ENCODE measurements around the gene ZCCHC7. TPM values are rescaled to one million over a fixed set of nuclear protein-coding genes. Genes with fewer than 3 reads are reported as not detected.

The ZCCHC7 gene
- total and polyA plus RNA-seq, 2 of the 8 experiments (the other 6 are each of a cell fraction or from before 2014, with no cell fraction given): 12.2 to 27.5 TPM

DNA sequence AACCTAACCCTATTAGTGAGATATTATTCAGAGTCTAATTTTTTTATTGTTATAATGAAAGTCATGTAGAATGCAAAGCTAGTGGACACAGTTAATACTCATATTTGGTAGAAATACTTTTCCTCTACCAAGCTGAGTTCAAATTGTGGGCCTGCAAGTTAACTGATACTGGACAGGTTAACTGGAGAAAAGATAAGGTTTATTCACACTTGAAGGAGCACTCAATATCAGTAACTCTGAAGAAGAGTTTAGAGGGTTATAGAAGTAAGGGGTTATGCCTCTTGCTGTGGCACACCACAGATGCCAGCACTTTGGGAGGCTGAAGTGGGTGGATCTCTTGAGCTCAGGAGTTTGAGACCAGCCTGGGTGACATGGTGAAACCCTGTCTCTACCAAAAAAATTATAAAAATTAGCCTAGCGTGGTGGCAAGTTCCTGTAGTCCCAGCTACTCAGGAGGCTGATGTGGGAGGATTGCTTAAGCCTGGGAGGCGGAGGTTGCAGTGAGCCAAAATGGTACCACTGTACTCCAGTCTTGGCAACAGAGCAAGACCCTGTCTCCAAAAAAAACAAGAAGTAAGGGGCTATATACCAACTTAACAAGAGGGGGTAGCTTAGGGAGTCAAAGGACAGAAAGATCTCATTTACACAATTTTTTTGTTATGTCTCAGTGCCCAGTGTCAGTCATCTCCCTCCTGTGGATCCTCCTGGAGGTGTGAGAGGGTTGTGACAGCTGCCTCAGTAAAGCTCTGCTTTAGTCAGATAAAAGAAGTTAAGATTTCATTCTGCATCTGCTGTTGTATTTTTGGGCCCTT, 180.9 kb downstream of the ZCCHC7 start:
- POLR2A ChIA-PET (ENCODE audit: partially characterized antibody): no interaction called here
- no peak overlapping the region for H3K23ac ChIP-seq (ENCODE audit: insufficient read length)
- 90% methylated on average over 2 of the region's 2 CpGs; no CpG with 5 or more reads in 1 of the 2 experiments for WGBS, 2 experiments (ENCODE audit: extremely low coverage in 1 of 2, insufficient coverage in 1 of 2, insufficient read length in 1 of 2, insufficient replicate concordance in 2 of 2, low coverage in 1 of 2, low lambda C conversion rate in 2 of 2, missing lambda C conversion rate in 1 of 2)
- H4K5ac ChIP-seq (ENCODE audit: insufficient read length, low read depth, low read length): no peak overlapping the region
- H2BK12ac ChIP-seq (ENCODE audit: low read depth, low read length): no peak overlapping the region
- H3K4ac ChIP-seq (replicated peaks; ENCODE audit: insufficient read length, low read depth, low read length): no peak overlapping the region
- no peak overlapping the region for H4K91ac ChIP-seq (replicated peaks; ENCODE audit: insufficient read length, low read length)
- H2BK5ac ChIP-seq (ENCODE audit: low read depth, low read length): no peak overlapping the region
- H3K79me2 ChIP-seq (ENCODE audit: control insufficient read depth in 1 of 2, insufficient read depth in 2 of 2, low read length in 2 of 2): no peaks in the 10 kb centered on the region
- H2BK120ac ChIP-seq (replicated peaks; ENCODE audit: low read depth, low read length): no peak overlapping the region
- H3K14ac ChIP-seq (ENCODE audit: insufficient read length): no peak overlapping the region
- H3K56ac ChIP-seq (replicated peaks; ENCODE audit: insufficient read length, low read depth, low read length): no peak overlapping the region
- peaks cover 0 to 3% (median 1%) of the 10 kb centered on the region in 4 experiments; a peak in 1 of 7 replicates for H3K4me1 ChIP-seq (replicated peaks in 1 of 4; ENCODE audit: control insufficient read depth in 3 of 4, insufficient read depth in 4 of 4, low read length in 3 of 4)
- FAIRE-seq (no peak), DNase-seq (ENCODE audit: low read depth in 1 of 2, low spot score in 2 of 2) (no peak)
- no peak overlapping the region for H2AK5ac ChIP-seq (ENCODE audit: low read depth, low read length)
- H3K27me3 ChIP-seq (replicated peaks in 1 of 4; ENCODE audit: control insufficient read depth in 3 of 4, extremely low read depth in 1 of 4, insufficient read depth in 3 of 4, low read length in 3 of 4): no peaks in the 10 kb centered on the region
- no peak overlapping the region for H2BK20ac ChIP-seq (ENCODE audit: low read length)
- H3K4me3 ChIP-seq (ENCODE audit: extremely low read depth in 1 of 4, insufficient read depth in 2 of 4, low read depth in 3 of 4, low read length in 4 of 4): no peak overlapping the region
- H3K18ac ChIP-seq (ENCODE audit: extremely low read depth, low read length): no peak overlapping the region
- H2AFZ ChIP-seq (ENCODE audit: low read length): no peak overlapping the region
- H3K36me3 ChIP-seq (ENCODE audit: control insufficient read depth in 2 of 4, insufficient read depth in 4 of 4, low read length in 3 of 4): no peaks in the 10 kb centered on the region
- H3K4me2 ChIP-seq (ENCODE audit: insufficient read depth in 1 of 2, low read depth in 2 of 2, low read length in 2 of 2): no peak overlapping the region
- no peak overlapping the region for H4K8ac ChIP-seq (ENCODE audit: extremely low read depth, insufficient read depth, low read length)
- H3K9ac ChIP-seq (replicated peaks in 1 of 4; ENCODE audit: extremely low read depth in 1 of 4, low read depth in 3 of 4, low read length in 3 of 4): no peak overlapping the region
- no peak overlapping the region for H2BK15ac ChIP-seq (ENCODE audit: low read length)
- H4K20me1 ChIP-seq (replicated peaks in 1 of 2; ENCODE audit: control insufficient read depth in 1 of 2, insufficient read depth in 2 of 2, low read length in 2 of 2): peaks cover 0 to 3% of the 10 kb centered on the region in 2 experiments
- H3K27ac ChIP-seq (ENCODE audit: low read depth, low read length): no peak overlapping the region
- H3K9me3 ChIP-seq (ENCODE audit: insufficient read depth in 2 of 2, low read depth in 1 of 2, low read length in 1 of 2): no peaks in the 10 kb centered on the region
- no peaks in the 10 kb centered on the region; the same call in 1 of the 2 replicates for H3K79me1 ChIP-seq (ENCODE audit: low read depth, low read length)
- no peaks in the 10 kb centered on the region; the same call in 1 of the 2 replicates for H3K23me2 ChIP-seq (ENCODE audit: low read depth, low read length)
- CTCF ChIA-PET (ENCODE audit: partially characterized antibody): interaction anchor here (1.0 to 1.5 kb wide), 3 partner anchors 14 to 427 kb away, joined by 4 to 5 read pairs (median 4); no protein-coding TSS in a partner anchor
- no peak for TF ChIP-seq RBBP5 (IDR thresholded peaks at IDR 0.05; ENCODE audit: borderline replicate concordance, low read depth, low read length)
- no peak for TF ChIP-seq TAF7 (optimal IDR thresholded peaks at IDR 0.05; ENCODE audit: borderline replicate concordance, low read depth, low read length)
- TF ChIP-seq, protein P1, sequence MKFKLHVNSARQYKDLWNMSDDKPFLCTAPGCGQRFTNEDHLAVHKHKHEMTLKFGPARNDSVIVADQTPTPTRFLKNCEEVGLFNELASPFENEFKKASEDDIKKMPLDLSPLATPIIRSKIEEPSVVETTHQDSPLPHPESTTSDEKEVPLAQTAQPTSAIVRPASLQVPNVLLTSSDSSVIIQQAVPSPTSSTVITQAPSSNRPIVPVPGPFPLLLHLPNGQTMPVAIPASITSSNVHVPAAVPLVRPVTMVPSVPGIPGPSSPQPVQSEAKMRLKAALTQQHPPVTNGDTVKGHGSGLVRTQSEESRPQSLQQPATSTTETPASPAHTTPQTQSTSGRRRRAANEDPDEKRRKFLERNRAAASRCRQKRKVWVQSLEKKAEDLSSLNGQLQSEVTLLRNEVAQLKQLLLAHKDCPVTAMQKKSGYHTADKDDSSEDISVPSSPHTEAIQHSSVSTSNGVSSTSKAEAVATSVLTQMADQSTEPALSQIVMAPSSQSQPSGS (IDR thresholded peaks at IDR 0.05; ENCODE audit: low read length): no peak
- TF ChIP-seq YY1 (IDR thresholded peaks at IDR 0.05; ENCODE audit: low read depth, low read length): no peak
- TF ChIP-seq SP2 (IDR thresholded peaks at IDR 0.05; ENCODE audit: low read length): no peak
